Measurements from ENCODE around the gene MED12L. TPM values are rescaled to one million over a fixed set of nuclear protein-coding genes. Genes with fewer than 3 reads are reported as not detected.

Gene MED12L
- total RNA-seq, 1 experiment from 2014 or later, result 14.9 TPM

GRCh38 chr3:151421938-151422337, 336.5 kb downstream of the MED12L start:
- Mint-ChIP-seq H3K4me3 (no peak overlapping the region), H3K9me3 (no peaks in the 10 kb centered on the region)

More at GRCh38 chr3:151421938-151422337, 336.5 kb downstream of the MED12L start:
- H4K91ac ChIP-seq (ENCODE audit: insufficient read length, low read depth, low read length), result no peak overlapping the region
- no peak overlapping the region for H2BK120ac ChIP-seq (ENCODE audit: low read depth, low read length, poor library complexity, severe bottlenecking)
- H2BK5ac ChIP-seq (ENCODE audit: insufficient read length, low read length), result no peak overlapping the region
- no peak overlapping the region for H3K4ac ChIP-seq (ENCODE audit: low read depth, low read length)
- no peak overlapping the region for H2BK15ac ChIP-seq (ENCODE audit: low read depth, low read length)
- no peak for DNase-seq
- peak; percentile 42; the same call in 1 of the 3 replicates for TF ChIP-seq CTCF (conservative IDR thresholded peaks at IDR 0.05)
- no peaks in the 10 kb centered on the region for H3K79me2 ChIP-seq (ENCODE audit: insufficient read depth, low read length)
- H3K36me3 Mint-ChIP-seq (ENCODE audit: insufficient read depth in 1 of 3, low read depth in 3 of 3), result peaks cover 0 to 9% (median 5%) of the 10 kb centered on the region in 3 experiments; a peak in 3 of 7 replicates
- no peak overlapping the region for H3K9ac ChIP-seq (ENCODE audit: extremely low read depth, insufficient read length, low read length)
- H4K20me1 ChIP-seq (ENCODE audit: control insufficient read depth, insufficient read depth, insufficient read length), result no peaks in the 10 kb centered on the region
- H3K79me1 ChIP-seq (ENCODE audit: insufficient read depth, low read depth, low read length, poor library complexity, severe bottlenecking), result no peaks in the 10 kb centered on the region
- no peak overlapping the region for H2BK20ac ChIP-seq (ENCODE audit: low read depth, low read length, poor library complexity, severe bottlenecking)
- H3K23me2 ChIP-seq (ENCODE audit: insufficient read length, low read depth, low read length, poor library complexity, severe bottlenecking), result no peaks in the 10 kb centered on the region
- WGBS (ENCODE audit: extremely low coverage, insufficient read length, low lambda C conversion rate), result no CpG with 5 or more reads among the region's 4 CpGs
- H2AK5ac ChIP-seq (ENCODE audit: insufficient read length, low read length), result no peak overlapping the region
- no peak overlapping the region for H4K5ac ChIP-seq (ENCODE audit: insufficient read length, low read depth, low read length)
- H3K9me3 ChIP-seq (ENCODE audit: control insufficient read depth, low read depth, low read length), result no peaks in the 10 kb centered on the region
- no peak overlapping the region for H3K14ac ChIP-seq (ENCODE audit: insufficient read depth, low read length)
- H3K4me1 Mint-ChIP-seq, result peaks cover 18 to 19% of the 10 kb centered on the region in 2 experiments
- no peak overlapping the region for H3K56ac ChIP-seq (ENCODE audit: insufficient read length, low read depth, low read length)
- no peak overlapping the region for H3K23ac ChIP-seq (ENCODE audit: insufficient read length, low read depth, low read length)
- peaks cover 8% of the 10 kb centered on the region; the same call in 1 of the 2 replicates for H3K4me1 ChIP-seq (ENCODE audit: insufficient read depth, low read length)
- no peak overlapping the region for H3K4me2 ChIP-seq (ENCODE audit: insufficient read depth, insufficient read length, low read length)
- H3K27me3 Mint-ChIP-seq (ENCODE audit: low read depth), result no peaks in the 10 kb centered on the region; the same call in 1 of the 2 replicates
- no peak overlapping the region for H3K18ac ChIP-seq (ENCODE audit: insufficient read length, low read depth, low read length)
- no peak overlapping the region for H3T11ph ChIP-seq (ENCODE audit: low read length)
- no peak overlapping the region for H2AFZ ChIP-seq (ENCODE audit: low read length)
- no peak overlapping the region for H2BK12ac ChIP-seq (ENCODE audit: insufficient read length, low read depth, low read length)
- no peak overlapping the region for H3K27ac ChIP-seq (ENCODE audit: insufficient read length, low read depth, low read length)
- no peaks in the 10 kb centered on the region for H3K27me3 ChIP-seq (ENCODE audit: insufficient read depth, low read length)
- H4K8ac ChIP-seq (replicated peaks; ENCODE audit: insufficient read length, low read depth, low read length), result no peak overlapping the region
- H3K27ac Mint-ChIP-seq, result no peak overlapping the region

Data from H9 (cell line).